HG03571 (cell line): Measurements from ENCODE around the gene PALMD.

Experiments used
- ATAC-seq: cut with Tn5 transposase; IDR thresholded peaks from one replicate; pipeline ENCODE4 v1.9.1; 2021; ENCODE audit not compliant: unreplicated experiment

Gene PALMD

GRCh38 chr1:99634971-99635624, 10.8 kb upstream of the PALMD start:
- ATAC-seq, result no peak

GRCh38 chr1:99635664-99636063, 10.2 kb upstream of the PALMD start:
- no peak for ATAC-seq

- no peak for ATAC-seq
Measured at GRCh38 chr1:99636647-99637175, 9.2 kb upstream of the PALMD start.

- ATAC-seq, result no peak
Measured at GRCh38 chr1:99638853-99639252, 7.1 kb upstream of the PALMD start.

- ATAC-seq, result no peak
Measured at GRCh38 chr1:99639408-99639807, 6.5 kb upstream of the PALMD start.

GRCh38 chr1:99639945-99640344, 6.0 kb upstream of the PALMD start:
- no peak for ATAC-seq

- ATAC-seq, result no peak
Measured at GRCh38 chr1:99640672-99641071, 5.2 kb upstream of the PALMD start.

GRCh38 chr1:99641558-99641957, 4.4 kb upstream of the PALMD start:
- no peak for ATAC-seq

- no peak for ATAC-seq
Measured at GRCh38 chr1:99642053-99642452, 3.9 kb upstream of the PALMD start.

GRCh38 chr1:99643021-99643779, 2.7 kb upstream of the PALMD start:
- ATAC-seq, result no peak

- ATAC-seq, result no peak
Measured at GRCh38 chr1:99644279-99645004, 1.5 kb upstream of the PALMD start.

- no peak for ATAC-seq
Measured at GRCh38 chr1:99645203-99645602, 710 bp upstream of the PALMD start.

GRCh38 chr1:99646868-99647267, 955 bp downstream of the PALMD start:
- ATAC-seq, result no peak

GRCh38 chr1:99647490-99647889, 1.6 kb downstream of the PALMD start:
- ATAC-seq, result no peak

GRCh38 chr1:99648107-99648506, 2.2 kb downstream of the PALMD start:
- ATAC-seq, result no peak

GRCh38 chr1:99650030-99650429, 4.1 kb downstream of the PALMD start:
- no peak for ATAC-seq

- ATAC-seq, result no peak
Measured at GRCh38 chr1:99650773-99651437, 5.0 kb downstream of the PALMD start.

GRCh38 chr1:99652881-99653281, 7.0 kb downstream of the PALMD start:
- ATAC-seq, result no peak

- ATAC-seq, result no peak
Measured at GRCh38 chr1:99655376-99655775, 9.5 kb downstream of the PALMD start.

GRCh38 chr1:99656701-99657100, 10.8 kb downstream of the PALMD start:
- ATAC-seq, result no peak
